ENCODE results near the gene BID. TPM values are rescaled to one million over a fixed set of nuclear protein-coding genes. Genes with fewer than 3 reads are reported as not detected.

The BID gene
- total RNA-seq, 2 donors from 2014 or later = 13.5 to 18.1 TPM

DNA sequence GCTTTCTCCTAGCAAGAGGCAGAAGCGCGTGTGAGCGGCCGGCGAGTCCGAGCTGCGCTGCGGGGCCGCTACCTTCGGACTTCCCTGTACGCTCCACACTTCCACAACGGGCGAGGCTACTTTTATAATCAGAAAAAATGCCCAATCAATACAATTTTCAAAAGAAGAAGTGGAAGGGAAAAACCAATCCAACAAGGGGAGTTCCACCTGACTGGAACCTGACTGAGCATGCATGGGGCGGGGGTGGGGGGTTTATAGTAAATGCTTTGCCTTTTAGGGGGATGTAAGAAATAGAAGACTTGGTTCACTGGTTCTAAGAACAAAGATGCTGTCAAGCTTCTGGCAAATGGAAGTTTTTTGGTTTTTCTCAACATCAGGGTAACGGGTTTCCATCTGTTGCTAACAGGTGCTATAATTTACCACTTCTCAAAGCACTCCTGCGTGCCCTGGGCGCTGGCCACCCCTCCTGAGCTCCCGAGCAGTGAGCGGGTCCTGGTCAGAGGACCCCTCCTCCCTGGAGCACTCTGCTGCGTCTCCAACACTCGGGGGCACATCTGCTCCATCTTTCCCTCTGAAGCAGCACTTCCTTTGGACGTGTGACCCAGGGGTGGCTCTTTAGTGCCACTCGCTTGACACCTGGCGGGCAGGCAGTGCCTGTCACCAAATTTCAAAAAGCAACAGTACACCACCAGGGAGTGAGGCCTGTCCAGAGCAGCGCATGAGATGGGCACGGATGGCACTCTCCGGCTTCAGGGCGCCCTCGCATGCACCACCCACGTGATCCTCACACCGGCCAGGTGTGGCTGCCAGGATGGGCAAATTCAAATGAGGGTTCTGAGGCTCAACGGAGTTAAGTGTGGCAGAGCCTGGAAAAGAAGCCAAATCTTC, 21.6 kb upstream of the BID start:
- TF ChIP-seq, protein P1, sequence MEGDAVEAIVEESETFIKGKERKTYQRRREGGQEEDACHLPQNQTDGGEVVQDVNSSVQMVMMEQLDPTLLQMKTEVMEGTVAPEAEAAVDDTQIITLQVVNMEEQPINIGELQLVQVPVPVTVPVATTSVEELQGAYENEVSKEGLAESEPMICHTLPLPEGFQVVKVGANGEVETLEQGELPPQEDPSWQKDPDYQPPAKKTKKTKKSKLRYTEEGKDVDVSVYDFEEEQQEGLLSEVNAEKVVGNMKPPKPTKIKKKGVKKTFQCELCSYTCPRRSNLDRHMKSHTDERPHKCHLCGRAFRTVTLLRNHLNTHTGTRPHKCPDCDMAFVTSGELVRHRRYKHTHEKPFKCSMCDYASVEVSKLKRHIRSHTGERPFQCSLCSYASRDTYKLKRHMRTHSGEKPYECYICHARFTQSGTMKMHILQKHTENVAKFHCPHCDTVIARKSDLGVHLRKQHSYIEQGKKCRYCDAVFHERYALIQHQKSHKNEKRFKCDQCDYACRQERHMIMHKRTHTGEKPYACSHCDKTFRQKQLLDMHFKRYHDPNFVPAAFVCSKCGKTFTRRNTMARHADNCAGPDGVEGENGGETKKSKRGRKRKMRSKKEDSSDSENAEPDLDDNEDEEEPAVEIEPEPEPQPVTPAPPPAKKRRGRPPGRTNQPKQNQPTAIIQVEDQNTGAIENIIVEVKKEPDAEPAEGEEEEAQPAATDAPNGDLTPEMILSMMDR (IDR thresholded peaks at IDR 0.05) = no peak
- no peak for DNase-seq (ENCODE audit: low spot score)
- Histone ChIP-seq H3K27ac (no peak overlapping the region), H3K4me1 (ENCODE audit: control insufficient read depth in 1 of 2, low read depth in 2 of 2) (no peaks in the 10 kb centered on the region), H3K9me3 (no peaks in the 10 kb centered on the region), H3K36me3 (no peaks in the 10 kb centered on the region), H3K4me3 (no peak overlapping the region), H3K27me3 (replicated peaks; ENCODE audit: insufficient read depth) (no peaks in the 10 kb centered on the region)
- ATAC-seq (ENCODE audit: insufficient number of reproducible peaks, low FRiP score, low read depth) = no peak

DNA sequence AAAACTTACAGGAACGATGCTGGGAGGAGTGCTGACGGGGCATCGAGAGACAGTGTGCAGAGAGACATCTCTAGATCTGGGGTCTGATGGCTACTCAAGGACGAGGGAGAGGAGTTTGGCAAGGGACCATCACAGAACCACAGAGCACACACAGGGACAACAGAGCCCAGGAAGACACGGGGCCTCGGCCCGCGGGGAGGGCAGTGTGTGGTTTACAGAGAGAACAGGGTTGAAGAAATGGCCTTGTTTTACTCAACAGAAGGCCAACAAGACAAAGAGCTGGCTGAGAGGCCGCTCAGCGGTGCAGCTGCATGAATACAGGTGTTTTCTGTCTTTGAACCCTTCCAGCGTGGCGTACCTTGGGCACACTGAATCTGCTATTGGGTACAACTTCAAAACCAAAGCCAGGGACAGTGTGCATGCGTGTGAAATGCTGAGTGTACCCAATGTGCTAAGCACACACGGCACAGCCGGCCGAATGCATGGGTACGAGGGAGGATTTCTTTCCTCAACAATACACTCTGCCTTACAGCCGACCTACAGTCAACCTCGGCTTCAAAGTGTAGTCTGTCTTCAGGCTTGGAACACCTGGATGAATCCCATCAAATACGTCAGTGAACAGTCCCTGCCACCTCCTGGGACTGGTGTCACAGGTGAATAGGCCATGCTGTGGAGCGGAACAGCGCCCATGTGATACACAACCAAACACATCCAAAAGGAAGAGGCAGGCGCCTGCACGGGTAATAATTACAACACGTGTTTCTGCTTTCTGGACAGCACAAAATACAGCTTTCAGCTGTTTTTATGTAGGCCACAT, 20.7 kb upstream of the BID start:
- ATAC-seq (ENCODE audit: insufficient number of reproducible peaks, low FRiP score, low read depth) = no peak
- no peak for DNase-seq (ENCODE audit: low spot score)
- TF ChIP-seq, protein P1 (IDR thresholded peaks at IDR 0.05) = no peak
- Histone ChIP-seq H3K9me3 (no peaks in the 10 kb centered on the region), H3K4me1 (ENCODE audit: control insufficient read depth in 1 of 2, low read depth in 2 of 2) (no peaks in the 10 kb centered on the region), H3K36me3 (peaks cover 7% of the 10 kb centered on the region), H3K27ac (no peak overlapping the region), H3K27me3 (replicated peaks; ENCODE audit: insufficient read depth) (no peaks in the 10 kb centered on the region), H3K4me3 (no peak overlapping the region)

DNA sequence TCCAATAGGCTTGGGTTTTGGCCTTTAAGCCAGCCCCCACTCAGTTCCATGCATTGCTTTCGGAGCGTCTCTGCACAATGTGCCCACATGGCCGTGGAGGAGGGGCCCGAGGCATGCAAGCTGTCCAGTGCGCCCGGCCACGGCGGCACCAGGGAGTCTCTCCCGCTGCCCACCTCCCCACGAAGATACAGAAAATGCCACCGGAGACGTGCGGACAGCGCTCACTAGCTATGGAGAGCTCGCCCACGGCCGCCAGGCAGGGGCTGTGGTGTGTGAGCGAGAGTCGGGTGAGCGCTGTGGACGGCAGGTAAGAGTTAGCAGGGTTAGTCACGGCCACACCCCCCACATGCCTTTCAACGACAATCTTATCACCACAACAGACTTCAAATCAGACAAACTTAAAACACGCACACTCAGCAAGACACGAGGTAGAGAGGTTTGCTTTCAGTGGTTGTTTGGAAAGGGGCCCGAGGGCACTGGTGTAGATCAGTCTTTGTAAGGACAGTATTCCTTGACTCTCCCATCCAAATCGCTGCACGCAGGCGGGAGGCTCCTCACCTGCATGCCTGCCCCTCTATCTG, 18.7 kb upstream of the BID start:
- H3K36me3 ChIP-seq = peaks cover 22% of the 10 kb centered on the region
- ATAC-seq (ENCODE audit: insufficient number of reproducible peaks, low FRiP score, low read depth) = no peak

DNA sequence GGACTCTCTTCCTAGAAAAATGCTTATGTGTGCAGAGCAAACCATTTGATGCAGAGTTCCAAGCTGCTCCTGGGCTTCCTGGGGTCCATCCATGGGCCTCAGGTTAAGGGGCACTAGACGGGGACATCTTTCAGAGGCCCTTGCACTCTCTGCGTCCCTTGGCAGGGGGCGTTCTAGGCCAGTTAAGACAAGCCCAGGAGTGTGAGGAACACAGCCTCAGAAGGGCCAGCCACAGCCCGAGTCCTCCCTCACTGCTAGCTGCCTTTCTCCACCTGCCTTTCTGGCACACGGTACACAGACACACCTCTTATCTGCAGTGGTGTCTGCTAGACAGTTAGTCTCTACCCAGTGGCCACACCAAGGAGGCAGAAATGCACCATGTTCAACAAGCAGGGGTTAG, 18.0 kb upstream of the BID start:
- no peak overlapping the region for H3K4me3 ChIP-seq
- peaks cover 22% of the 10 kb centered on the region for H3K36me3 ChIP-seq
- no peaks in the 10 kb centered on the region for H3K4me1 ChIP-seq (ENCODE audit: control insufficient read depth in 1 of 2, low read depth in 2 of 2)
- TF ChIP-seq, protein P1 (IDR thresholded peaks at IDR 0.05) = no peak
- H3K9me3 ChIP-seq = no peaks in the 10 kb centered on the region
- DNase-seq (ENCODE audit: low spot score) = no peak
- no peak for ATAC-seq (ENCODE audit: insufficient number of reproducible peaks, low FRiP score, low read depth)
- no peaks in the 10 kb centered on the region for H3K27me3 ChIP-seq (replicated peaks; ENCODE audit: insufficient read depth)
- H3K27ac ChIP-seq = no peak overlapping the region

More for the DNA sequence above, 18.7 kb upstream of the BID start:
- Histone ChIP-seq H3K27me3 (replicated peaks; ENCODE audit: insufficient read depth) (no peaks in the 10 kb centered on the region), H3K27ac (no peak overlapping the region), H3K9me3 (no peaks in the 10 kb centered on the region), H3K4me1 (ENCODE audit: control insufficient read depth in 1 of 2, low read depth in 2 of 2) (no peaks in the 10 kb centered on the region), H3K4me3 (no peak overlapping the region)
- DNase-seq (ENCODE audit: low spot score) = no peak
- TF ChIP-seq, protein P1 (IDR thresholded peaks at IDR 0.05) = no peak

DNA sequence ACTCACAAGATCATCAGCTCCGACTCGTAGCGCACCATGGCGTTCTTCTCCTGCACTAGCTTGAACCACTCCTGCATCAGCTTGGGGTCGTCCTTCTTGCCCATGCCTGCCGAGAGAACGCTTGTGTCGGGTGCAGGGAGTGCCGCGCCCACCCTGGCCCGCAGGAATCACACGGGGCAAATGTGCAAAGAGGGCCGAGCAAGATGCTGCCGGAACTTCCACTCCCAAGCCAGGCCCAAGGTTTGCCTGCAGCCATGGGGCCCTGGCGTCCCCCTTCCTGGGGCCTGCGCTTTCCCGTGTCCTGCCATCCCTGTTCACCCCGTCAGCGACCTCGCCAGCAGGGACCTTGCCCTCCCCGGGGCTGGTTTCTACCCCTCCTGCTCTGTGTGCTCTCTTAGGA, 16.9 kb upstream of the BID start:
- Histone ChIP-seq H3K27ac (no peak overlapping the region), H3K9me3 (no peaks in the 10 kb centered on the region), H3K27me3 (replicated peaks; ENCODE audit: insufficient read depth) (no peaks in the 10 kb centered on the region), H3K4me3 (no peak overlapping the region), H3K4me1 (ENCODE audit: control insufficient read depth in 1 of 2, low read depth in 2 of 2) (no peaks in the 10 kb centered on the region), H3K36me3 (peaks cover 22% of the 10 kb centered on the region)
- no peak for ATAC-seq (ENCODE audit: insufficient number of reproducible peaks, low FRiP score, low read depth)
- no peak for DNase-seq (ENCODE audit: low spot score)
- TF ChIP-seq, protein P1 (IDR thresholded peaks at IDR 0.05) = no peak
